Uterus (tissue), 2 donors: Measurements from ENCODE around the gene HAPLN2.

Source experiments
- CTCF ChIP-seq, 4 experiments: fragments of 200-600 bp in 2 of 4; fragments of 450-650 bp in 2 of 4; sonication (generic) in 2 of 4; IDR thresholded peaks; one replicate each; pipeline ENCODE4 v1.5.1; 2016 to 2019; ENCODE audit warnings: antibody characterized with exemption in 4 of 4, mild to moderate bottlenecking in 2 of 4, moderate library complexity in 1 of 4
- POLR2A ChIP-seq, 2 donors: fragments of 450-650 bp; IDR thresholded peaks; one replicate each; pipeline ENCODE4 v1.6.1; 2016; ENCODE audit warnings: antibody characterized with exemption in 2 of 2, mild to moderate bottlenecking in 1 of 2, moderate library complexity in 1 of 2

- TF ChIP-seq CTCF (IDR thresholded peaks at IDR 0.05) (no peak), POLR2A (IDR thresholded peaks at IDR 0.05) (no peak)
These were observed 32.2 kb upstream of the HAPLN2 start for GRCh38 chr1:156586892-156587477.
